ENCODE measurements around the gene PUS1. TPM values are rescaled to one million over a fixed set of nuclear protein-coding genes. Genes with fewer than 3 reads are reported as not detected.
A peak's percentile ranks its signal among the peaks of the same experiment; 100 is the strongest.

PUS1 gene
- total and polyA plus RNA-seq, 9 of the 15 experiments (the other 6 are each of a cell fraction or from before 2014, with no cell fraction given), result 1.9 to 90.8 (median 30.0) TPM

DNA sequence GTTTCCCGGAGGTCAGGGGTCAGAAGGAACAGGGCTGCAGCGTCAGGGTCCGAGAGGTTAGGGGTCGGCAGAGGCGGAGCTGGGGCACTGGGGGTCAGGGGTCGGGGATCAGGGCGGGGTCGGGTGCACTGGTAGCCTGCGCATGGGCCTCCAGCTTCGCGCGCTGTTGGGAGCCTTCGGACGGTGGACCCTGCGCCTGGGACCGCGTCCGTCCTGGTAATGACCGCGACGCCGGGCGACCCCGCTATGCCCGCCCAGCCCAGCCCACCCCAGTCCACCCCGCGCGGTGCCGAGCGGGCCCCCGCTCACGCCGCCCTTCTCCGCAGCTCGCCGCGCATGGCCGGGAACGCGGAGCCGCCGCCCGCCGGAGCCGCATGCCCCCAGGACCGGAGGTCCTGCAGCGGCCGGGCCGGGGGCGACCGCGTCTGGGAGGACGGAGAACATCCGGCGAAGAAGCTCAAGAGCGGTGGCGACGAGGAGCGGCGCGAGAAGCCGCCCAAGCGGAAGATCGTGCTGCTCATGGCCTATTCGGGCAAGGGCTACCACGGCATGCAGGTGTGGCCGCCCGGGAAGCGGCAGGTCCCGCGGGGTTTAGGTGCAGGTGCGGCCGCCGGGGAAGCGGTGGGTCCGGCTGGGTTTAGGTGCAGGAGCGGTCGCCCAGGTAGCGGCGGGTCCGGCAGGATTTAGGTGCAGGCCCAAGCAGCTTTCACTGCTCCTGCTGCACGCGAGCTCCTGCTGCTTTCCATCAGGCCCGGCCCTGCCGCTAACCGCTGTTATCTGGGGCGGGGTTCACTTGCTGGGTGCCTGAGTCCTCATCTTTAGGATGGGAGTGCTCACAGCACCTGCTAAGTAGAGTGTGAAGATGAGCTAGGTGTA lies 743 bp downstream of the PUS1 start (continued):
- TF ChIP-seq KAT7 (CRISPR knock-in tag; IDR thresholded peaks at IDR 0.05; ENCODE audit: borderline replicate concordance) (no peak), POLR3A (IDR thresholded peaks at IDR 0.05; ENCODE audit: borderline replicate concordance, extremely low read depth, insufficient read depth, insufficient read length) (no peak), PML (IDR thresholded peaks at IDR 0.05; ENCODE audit: low read length) (no peak), SNIP1 (IDR thresholded peaks at IDR 0.05; ENCODE audit: low read depth) (no peak), RBM25 (IDR thresholded peaks at IDR 0.05; ENCODE audit: low read depth, low read length, severe bottlenecking) (no peak), ETV5 (CRISPR knock-in tag; IDR thresholded peaks at IDR 0.05; ENCODE audit: low read depth) (peak; percentile 34; the same call in 1 of the 2 replicates), RBFOX2 (IDR thresholded peaks at IDR 0.05; ENCODE audit: low read depth, low read length) (peak; percentile 1; the same call in 1 of the 2 replicates), SOX6 (IDR thresholded peaks at IDR 0.05) (no peak), NFIX (CRISPR knock-in tag; IDR thresholded peaks at IDR 0.05; ENCODE audit: low read depth) (no peak), CBFB (CRISPR knock-in tag; IDR thresholded peaks at IDR 0.05) (0 out of 2 replicates have a peak, but pooled peaks have one; percentile 24), FOXP1 (CRISPR knock-in tag; IDR thresholded peaks at IDR 0.05) (no peak), CCNT2 (IDR thresholded peaks at IDR 0.05; ENCODE audit: borderline replicate concordance, extremely low read depth, insufficient read length, low read depth, low read length) (no peak), ZZZ3 (IDR thresholded peaks at IDR 0.05) (no peak), SUPT5H (IDR thresholded peaks at IDR 0.05) (no peak; the same call in 1 of the 2 replicates), ZNF347 (CRISPR knock-in tag; IDR thresholded peaks at IDR 0.05; ENCODE audit: low read depth) (no peak), BHLHE40 (IDR thresholded peaks at IDR 0.05; ENCODE audit: low read length) (peak; percentile 57; the same call in 1 of the 2 replicates)
- TF ChIP-seq, protein P1, sequence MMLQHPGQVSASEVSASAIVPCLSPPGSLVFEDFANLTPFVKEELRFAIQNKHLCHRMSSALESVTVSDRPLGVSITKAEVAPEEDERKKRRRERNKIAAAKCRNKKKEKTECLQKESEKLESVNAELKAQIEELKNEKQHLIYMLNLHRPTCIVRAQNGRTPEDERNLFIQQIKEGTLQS (IDR thresholded peaks at IDR 0.05), result no peak
- TF ChIP-seq, protein P1 (CRISPR knock-in tag; conservative IDR thresholded peaks at IDR 0.05), result peak; percentile 59; the same call in 1 of the 2 replicates
- TF ChIP-seq, protein P2, sequence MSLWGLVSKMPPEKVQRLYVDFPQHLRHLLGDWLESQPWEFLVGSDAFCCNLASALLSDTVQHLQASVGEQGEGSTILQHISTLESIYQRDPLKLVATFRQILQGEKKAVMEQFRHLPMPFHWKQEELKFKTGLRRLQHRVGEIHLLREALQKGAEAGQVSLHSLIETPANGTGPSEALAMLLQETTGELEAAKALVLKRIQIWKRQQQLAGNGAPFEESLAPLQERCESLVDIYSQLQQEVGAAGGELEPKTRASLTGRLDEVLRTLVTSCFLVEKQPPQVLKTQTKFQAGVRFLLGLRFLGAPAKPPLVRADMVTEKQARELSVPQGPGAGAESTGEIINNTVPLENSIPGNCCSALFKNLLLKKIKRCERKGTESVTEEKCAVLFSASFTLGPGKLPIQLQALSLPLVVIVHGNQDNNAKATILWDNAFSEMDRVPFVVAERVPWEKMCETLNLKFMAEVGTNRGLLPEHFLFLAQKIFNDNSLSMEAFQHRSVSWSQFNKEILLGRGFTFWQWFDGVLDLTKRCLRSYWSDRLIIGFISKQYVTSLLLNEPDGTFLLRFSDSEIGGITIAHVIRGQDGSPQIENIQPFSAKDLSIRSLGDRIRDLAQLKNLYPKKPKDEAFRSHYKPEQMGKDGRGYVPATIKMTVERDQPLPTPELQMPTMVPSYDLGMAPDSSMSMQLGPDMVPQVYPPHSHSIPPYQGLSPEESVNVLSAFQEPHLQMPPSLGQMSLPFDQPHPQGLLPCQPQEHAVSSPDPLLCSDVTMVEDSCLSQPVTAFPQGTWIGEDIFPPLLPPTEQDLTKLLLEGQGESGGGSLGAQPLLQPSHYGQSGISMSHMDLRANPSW (CRISPR knock-in tag; IDR thresholded peaks at IDR 0.05), result peak; percentile 80; the same call in 1 of the 2 replicates
- TF ChIP-seq, protein P3, sequence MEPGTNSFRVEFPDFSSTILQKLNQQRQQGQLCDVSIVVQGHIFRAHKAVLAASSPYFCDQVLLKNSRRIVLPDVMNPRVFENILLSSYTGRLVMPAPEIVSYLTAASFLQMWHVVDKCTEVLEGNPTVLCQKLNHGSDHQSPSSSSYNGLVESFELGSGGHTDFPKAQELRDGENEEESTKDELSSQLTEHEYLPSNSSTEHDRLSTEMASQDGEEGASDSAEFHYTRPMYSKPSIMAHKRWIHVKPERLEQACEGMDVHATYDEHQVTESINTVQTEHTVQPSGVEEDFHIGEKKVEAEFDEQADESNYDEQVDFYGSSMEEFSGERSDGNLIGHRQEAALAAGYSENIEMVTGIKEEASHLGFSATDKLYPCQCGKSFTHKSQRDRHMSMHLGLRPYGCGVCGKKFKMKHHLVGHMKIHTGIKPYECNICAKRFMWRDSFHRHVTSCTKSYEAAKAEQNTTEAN (CRISPR knock-in tag; IDR thresholded peaks at IDR 0.05), result no peak
- TF ChIP-seq, protein P4, sequence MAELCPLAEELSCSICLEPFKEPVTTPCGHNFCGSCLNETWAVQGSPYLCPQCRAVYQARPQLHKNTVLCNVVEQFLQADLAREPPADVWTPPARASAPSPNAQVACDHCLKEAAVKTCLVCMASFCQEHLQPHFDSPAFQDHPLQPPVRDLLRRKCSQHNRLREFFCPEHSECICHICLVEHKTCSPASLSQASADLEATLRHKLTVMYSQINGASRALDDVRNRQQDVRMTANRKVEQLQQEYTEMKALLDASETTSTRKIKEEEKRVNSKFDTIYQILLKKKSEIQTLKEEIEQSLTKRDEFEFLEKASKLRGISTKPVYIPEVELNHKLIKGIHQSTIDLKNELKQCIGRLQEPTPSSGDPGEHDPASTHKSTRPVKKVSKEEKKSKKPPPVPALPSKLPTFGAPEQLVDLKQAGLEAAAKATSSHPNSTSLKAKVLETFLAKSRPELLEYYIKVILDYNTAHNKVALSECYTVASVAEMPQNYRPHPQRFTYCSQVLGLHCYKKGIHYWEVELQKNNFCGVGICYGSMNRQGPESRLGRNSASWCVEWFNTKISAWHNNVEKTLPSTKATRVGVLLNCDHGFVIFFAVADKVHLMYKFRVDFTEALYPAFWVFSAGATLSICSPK (IDR thresholded peaks at IDR 0.05; ENCODE audit: borderline replicate concordance), result no peak
